Neural cell (in vitro differentiated cells): ENCODE data around the gene R3HDML.
"Not testable (repeated sequence)": the region's sequence is repeated elsewhere in the genome, so short reads cannot be mapped to it uniquely, and the experiment has no call there.

ENCODE experiments used
- EP300 ChIP-seq: fragments of 450-650 bp; conservative IDR thresholded peaks from 2 replicates; pipeline ENCODE4 v1.6.1; 2014; ENCODE audit warnings: antibody characterized with exemption, mild to moderate bottlenecking, moderate library complexity; ENCODE audit not compliant: poor library complexity, severe bottlenecking
- MXI1 ChIP-seq: fragments of 450-650 bp; conservative IDR thresholded peaks from 2 replicates; pipeline ENCODE4 v1.6.1; 2014; ENCODE audit warnings: antibody characterized with exemption, mild to moderate bottlenecking; ENCODE audit not compliant: poor library complexity, severe bottlenecking
- POLR2AphosphoS5 ChIP-seq: IDR thresholded peaks from 2 replicates; pipeline ENCODE4 v1.6.1; 2012
- RAD21 ChIP-seq: fragments of 450-650 bp; conservative IDR thresholded peaks from 2 replicates; pipeline ENCODE4 v1.6.1; 2014; ENCODE audit warnings: antibody characterized with exemption, mild to moderate bottlenecking, moderate library complexity
- SMC3 ChIP-seq: fragments of 450-650 bp; conservative IDR thresholded peaks from 2 replicates; pipeline ENCODE4 v1.6.1; 2014; ENCODE audit warnings: antibody characterized with exemption, mild to moderate bottlenecking, moderate library complexity; ENCODE audit not compliant: poor library complexity
- TF ChIP-seq, protein P1 (sequence below): fragments of 450-650 bp; IDR thresholded peaks from 2 replicates; pipeline ENCODE4 v1.5.1; 2014; ENCODE audit warnings: antibody characterized with exemption, mild to moderate bottlenecking, moderate library complexity; ENCODE audit not compliant: poor library complexity, severe bottlenecking
- TF ChIP-seq, protein P2 (sequence below): IDR thresholded peaks from 2 replicates; pipeline ENCODE4 v1.6.1; 2012; ENCODE audit warnings: borderline replicate concordance

DNA sequence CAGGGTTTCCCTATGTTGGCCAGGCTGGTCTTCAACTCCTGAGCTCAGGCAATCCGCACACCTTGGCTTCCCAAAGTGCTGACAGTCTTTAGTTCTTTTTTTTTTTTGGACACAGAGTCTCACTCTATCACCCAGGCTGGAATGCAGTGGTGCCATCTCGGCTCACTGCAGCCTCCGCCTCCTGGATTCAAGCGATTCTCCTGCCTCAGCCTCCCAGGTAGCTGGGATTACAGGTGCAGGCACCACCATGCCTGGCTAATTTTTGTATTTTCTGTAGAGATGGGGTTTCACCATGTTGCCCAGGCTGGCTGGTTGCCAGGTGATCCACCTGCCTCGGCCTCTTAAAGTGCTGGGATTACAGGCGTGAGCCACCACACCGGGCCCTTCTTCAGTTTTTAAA is 9.1 kb upstream of the R3HDML start:
- TF ChIP-seq, protein P1, sequence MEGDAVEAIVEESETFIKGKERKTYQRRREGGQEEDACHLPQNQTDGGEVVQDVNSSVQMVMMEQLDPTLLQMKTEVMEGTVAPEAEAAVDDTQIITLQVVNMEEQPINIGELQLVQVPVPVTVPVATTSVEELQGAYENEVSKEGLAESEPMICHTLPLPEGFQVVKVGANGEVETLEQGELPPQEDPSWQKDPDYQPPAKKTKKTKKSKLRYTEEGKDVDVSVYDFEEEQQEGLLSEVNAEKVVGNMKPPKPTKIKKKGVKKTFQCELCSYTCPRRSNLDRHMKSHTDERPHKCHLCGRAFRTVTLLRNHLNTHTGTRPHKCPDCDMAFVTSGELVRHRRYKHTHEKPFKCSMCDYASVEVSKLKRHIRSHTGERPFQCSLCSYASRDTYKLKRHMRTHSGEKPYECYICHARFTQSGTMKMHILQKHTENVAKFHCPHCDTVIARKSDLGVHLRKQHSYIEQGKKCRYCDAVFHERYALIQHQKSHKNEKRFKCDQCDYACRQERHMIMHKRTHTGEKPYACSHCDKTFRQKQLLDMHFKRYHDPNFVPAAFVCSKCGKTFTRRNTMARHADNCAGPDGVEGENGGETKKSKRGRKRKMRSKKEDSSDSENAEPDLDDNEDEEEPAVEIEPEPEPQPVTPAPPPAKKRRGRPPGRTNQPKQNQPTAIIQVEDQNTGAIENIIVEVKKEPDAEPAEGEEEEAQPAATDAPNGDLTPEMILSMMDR, result not testable (repeated sequence)
- not testable (repeated sequence) for TF ChIP-seq EP300, SMC3, POLR2AphosphoS5, RAD21, MXI1
- TF ChIP-seq, protein P2, sequence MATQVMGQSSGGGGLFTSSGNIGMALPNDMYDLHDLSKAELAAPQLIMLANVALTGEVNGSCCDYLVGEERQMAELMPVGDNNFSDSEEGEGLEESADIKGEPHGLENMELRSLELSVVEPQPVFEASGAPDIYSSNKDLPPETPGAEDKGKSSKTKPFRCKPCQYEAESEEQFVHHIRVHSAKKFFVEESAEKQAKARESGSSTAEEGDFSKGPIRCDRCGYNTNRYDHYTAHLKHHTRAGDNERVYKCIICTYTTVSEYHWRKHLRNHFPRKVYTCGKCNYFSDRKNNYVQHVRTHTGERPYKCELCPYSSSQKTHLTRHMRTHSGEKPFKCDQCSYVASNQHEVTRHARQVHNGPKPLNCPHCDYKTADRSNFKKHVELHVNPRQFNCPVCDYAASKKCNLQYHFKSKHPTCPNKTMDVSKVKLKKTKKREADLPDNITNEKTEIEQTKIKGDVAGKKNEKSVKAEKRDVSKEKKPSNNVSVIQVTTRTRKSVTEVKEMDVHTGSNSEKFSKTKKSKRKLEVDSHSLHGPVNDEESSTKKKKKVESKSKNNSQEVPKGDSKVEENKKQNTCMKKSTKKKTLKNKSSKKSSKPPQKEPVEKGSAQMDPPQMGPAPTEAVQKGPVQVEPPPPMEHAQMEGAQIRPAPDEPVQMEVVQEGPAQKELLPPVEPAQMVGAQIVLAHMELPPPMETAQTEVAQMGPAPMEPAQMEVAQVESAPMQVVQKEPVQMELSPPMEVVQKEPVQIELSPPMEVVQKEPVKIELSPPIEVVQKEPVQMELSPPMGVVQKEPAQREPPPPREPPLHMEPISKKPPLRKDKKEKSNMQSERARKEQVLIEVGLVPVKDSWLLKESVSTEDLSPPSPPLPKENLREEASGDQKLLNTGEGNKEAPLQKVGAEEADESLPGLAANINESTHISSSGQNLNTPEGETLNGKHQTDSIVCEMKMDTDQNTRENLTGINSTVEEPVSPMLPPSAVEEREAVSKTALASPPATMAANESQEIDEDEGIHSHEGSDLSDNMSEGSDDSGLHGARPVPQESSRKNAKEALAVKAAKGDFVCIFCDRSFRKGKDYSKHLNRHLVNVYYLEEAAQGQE, result not testable (repeated sequence)
